ENCODE data around the gene PHYH.
A peak's percentile ranks its signal among the peaks of the same experiment; 100 is the strongest.
"Not testable (repeated sequence)": the region's sequence is repeated elsewhere in the genome, so short reads cannot be mapped to it uniquely, and the experiment has no call there.

PHYH gene

GRCh38 chr10:13299437-13300287, at the start of gene PHYH:
PHYH (minus strand) TSS chr10:13300064; CDS start chr10:13300042, 22 bp downstream.
- peak; percentile 95 for DNase-seq

GRCh38 chr10:13348216-13349017, 48.6 kb upstream of the PHYH start, which contains the start of gene SEPHS1:
SEPHS1 (minus strand) TSS chr10:13348293; CDS start chr10:13344950, 3,343 bp downstream.
- DNase-seq: peak; percentile 94

- DNase-seq: peak; percentile 94
Measured at GRCh38 chr10:13347500-13348156, 47.8 kb upstream of the PHYH start.

GRCh38 chr10:13347043-13347499, 47.2 kb upstream of the PHYH start:
- peak; percentile 57 for DNase-seq

- DNase-seq: no peak
Measured at GRCh38 chr10:13346283-13347042, 46.6 kb upstream of the PHYH start.

GRCh38 chr10:13340626-13341376, 40.9 kb upstream of the PHYH start:
- DNase-seq: no peak

- no peak for DNase-seq
Measured at GRCh38 chr10:13340068-13340467, 40.2 kb upstream of the PHYH start.

GRCh38 chr10:13338390-13339110, 38.7 kb upstream of the PHYH start:
- no peak for DNase-seq

DNA sequence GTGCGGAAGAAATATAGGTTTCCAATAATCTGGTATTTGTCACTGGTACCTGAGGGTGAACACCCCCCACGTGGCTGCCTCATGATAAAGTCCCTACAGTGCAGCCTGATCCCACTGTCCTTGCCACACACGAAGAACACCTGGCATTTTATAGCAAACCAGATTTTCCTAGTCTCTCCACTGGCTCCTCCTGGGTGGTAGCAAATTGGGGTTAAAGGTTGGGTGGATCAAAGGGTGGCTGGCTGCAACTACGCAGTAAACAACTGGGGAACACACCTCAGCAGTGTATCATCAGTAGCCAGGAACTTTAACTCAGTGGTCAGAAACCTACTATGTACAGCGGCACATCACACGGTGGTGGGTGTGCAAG, 37.9 kb upstream of the PHYH start:
- no peak for DNase-seq

- DNase-seq: no peak
Measured at GRCh38 chr10:13337128-13337826, 37.4 kb upstream of the PHYH start.

DNA sequence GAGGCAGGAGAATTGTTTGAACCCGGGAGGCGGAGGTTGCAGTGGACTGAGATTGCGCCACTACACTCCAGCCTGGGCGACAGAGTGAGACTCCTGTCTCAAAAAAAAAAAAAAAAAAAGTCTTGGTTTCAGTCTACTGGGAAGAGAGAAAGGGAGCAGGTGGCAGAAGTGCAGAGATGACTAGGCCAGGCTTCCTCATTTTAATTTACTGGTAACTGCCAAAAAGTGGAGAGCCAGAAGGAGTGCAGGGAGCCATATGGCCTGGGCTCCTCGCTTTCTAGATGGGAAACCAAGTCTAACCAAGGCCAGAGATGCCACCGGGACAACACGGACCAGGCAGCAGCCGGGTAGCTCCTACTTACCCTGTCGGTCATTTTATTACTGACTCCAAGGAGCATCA, 36.0 kb upstream of the PHYH start:
- no peak for DNase-seq

DNA sequence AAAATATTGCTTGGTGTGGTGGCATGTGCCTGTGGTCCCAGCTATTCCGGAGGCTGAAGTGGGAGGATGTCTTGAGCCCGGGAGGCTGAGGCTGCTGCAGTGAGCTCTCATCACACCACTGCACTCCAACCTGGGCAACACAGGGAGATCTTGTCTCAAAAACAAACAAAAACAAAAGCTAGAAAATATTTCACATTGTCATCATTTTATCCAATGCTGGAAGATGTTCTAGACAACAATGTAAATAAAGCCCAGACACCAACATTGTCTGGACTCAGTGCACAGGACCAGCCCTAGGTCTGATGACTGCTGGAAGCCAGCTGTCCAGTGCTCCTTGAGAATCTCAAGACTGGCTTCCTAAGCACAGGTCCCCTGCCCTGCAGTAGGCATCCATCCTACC, 34.7 kb upstream of the PHYH start:
- DNase-seq: no peak

GRCh38 chr10:13331646-13332045, 31.8 kb upstream of the PHYH start:
- no peak for DNase-seq

DNA sequence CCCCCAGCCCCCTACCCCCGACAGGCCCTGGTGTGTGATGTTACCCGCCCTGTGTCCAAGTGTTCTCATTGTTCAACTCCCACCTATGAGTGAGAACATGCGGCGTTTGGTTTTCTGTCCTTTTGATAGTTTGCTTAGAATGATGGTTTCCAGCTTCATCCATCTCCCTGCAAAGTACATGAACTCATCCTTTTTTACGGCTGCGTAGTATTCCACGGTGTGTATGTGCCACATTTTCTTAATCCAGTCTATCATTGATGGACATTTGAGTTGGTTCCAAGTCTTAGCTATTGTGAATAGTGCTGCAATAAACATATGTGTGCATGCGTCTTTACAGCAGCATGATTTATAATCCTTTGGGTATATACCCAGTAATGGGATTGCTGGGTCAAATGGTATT, 31.1 kb upstream of the PHYH start:
- DNase-seq: not testable (repeated sequence)

- DNase-seq: no peak
Measured at GRCh38 chr10:13329565-13329964, 29.7 kb upstream of the PHYH start.

- DNase-seq: no peak
Measured at GRCh38 chr10:13328613-13329012, 28.7 kb upstream of the PHYH start.

GRCh38 chr10:13328126-13328525, 28.3 kb upstream of the PHYH start:
- DNase-seq: no peak

- DNase-seq: no peak
Measured at GRCh38 chr10:13327534-13327933, 27.7 kb upstream of the PHYH start.

DNA sequence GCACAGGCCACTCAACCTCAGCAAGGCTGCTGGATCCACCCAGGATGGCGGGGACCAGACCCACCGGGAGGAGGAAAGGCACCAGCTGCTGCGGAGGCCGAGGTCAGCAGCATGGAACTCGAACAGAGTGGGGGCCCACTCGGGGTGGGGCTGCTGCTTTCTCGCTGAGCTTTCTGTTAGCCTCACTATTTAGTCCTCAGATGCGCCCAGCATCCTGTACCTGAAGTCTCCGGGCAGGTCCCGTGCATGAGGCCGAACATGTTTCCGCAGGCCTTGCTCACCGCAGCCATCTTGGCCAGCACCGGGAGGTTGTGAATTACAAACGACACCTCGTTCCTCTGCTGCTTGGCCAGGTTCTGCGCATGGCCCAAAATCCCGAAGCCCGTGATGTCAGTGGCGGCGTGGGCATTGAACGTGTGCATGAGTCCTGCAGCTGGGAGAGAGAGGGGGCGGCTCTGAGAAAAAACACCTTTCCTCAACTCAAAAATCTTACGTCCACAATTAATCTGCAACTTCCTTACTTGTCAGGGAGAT, 22.8 kb upstream of the PHYH start:
- no peak for DNase-seq

DNA sequence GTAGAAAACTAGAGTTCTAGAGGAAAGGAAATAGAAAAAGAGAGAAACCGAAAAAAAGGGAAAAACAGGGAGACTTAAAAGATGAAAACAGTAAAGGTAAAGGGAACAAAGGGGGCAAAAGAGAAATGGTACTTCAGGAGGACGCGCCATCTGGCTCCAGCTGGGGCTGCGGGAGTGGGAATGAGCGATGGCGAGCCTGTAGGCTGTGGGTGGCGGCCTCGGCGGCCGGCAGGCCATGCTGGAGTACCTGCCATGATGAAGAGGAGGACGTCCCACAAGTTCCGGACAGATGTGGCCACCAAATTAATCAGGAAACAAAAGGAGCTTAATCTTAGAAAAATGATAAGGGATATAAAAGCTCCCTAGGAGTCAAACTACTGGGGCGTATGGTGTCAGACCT, 21.7 kb upstream of the PHYH start:
- DNase-seq: no peak

Data from NCI-H146 (cell line).